HepG2 (cell line): ENCODE measurements around the gene TKTL2. TPM values are rescaled to one million over a fixed set of nuclear protein-coding genes. Genes with fewer than 3 reads are reported as not detected.
A peak's percentile ranks its signal among the peaks of the same experiment; 100 is the strongest.

Experiments
- HCFC1 ChIP-seq: fragments of 150-350 bp; IDR thresholded peaks from 2 replicates; pipeline ENCODE4 v1.6.1; 2014; ENCODE audit warnings: low read depth, low read length
- MEF2D ChIP-seq: sonication (generic); formaldehyde crosslinking; IDR thresholded peaks from 2 replicates; pipeline ENCODE4 v1.5.1; 2020; ENCODE audit warnings: mild to moderate bottlenecking, missing genetic modification reagents
- MXD3 ChIP-seq: IDR thresholded peaks from 2 replicates; pipeline ENCODE4 v1.6.1; 2016; ENCODE audit warnings: mild to moderate bottlenecking, missing biosample characterization, missing genetic modification reagents
- NRL ChIP-seq: sonication (generic); formaldehyde crosslinking; IDR thresholded peaks from 2 replicates; pipeline ENCODE4 v1.5.0; 2020; ENCODE audit warnings: missing genetic modification reagents, mild to moderate bottlenecking, moderate library complexity, borderline replicate concordance
- TGIF2 ChIP-seq: IDR thresholded peaks from 2 replicates; pipeline ENCODE4 v1.6.1; 2016; ENCODE audit warnings: control low read depth, missing compliant biosample characterization
- ZBTB40 ChIP-seq, 2 experiments: fragments of 450-650 bp in 1 of 2; sonication (generic) in 1 of 2; formaldehyde crosslinking in 1 of 2; IDR thresholded peaks; 2 replicates each; pipeline versions ENCODE4 v1.6.1 to v1.8.0; 2016 to 2022; ENCODE audit warnings: antibody characterized with exemption in 1 of 2, mild to moderate bottlenecking in 1 of 2, missing genetic modification reagents in 1 of 2
- ZNF354B ChIP-seq: sonication (generic); formaldehyde crosslinking; IDR thresholded peaks from 2 replicates; pipeline ENCODE4 v1.8.0; 2022; ENCODE audit warnings: mild to moderate bottlenecking, missing genetic modification reagents
- ZNF441 ChIP-seq: sonication (generic); formaldehyde crosslinking; IDR thresholded peaks from 2 replicates; pipeline ENCODE4 v1.7.0; 2021; ENCODE audit warnings: missing genetic modification reagents, borderline replicate concordance
- ZNF557 ChIP-seq: sonication (generic); formaldehyde crosslinking; IDR thresholded peaks from 2 replicates; pipeline ENCODE4 v1.4.0; 2020; ENCODE audit warnings: missing genetic modification reagents
- ZNF589 ChIP-seq: sonication (generic); formaldehyde crosslinking; conservative IDR thresholded peaks from 2 replicates; pipeline ENCODE4 v1.8.0; 2022; ENCODE audit warnings: mild to moderate bottlenecking, moderate library complexity, missing genetic modification reagents
- ZNF737 ChIP-seq: sonication (generic); formaldehyde crosslinking; IDR thresholded peaks from 2 replicates; pipeline ENCODE4 v1.5.0; 2020; ENCODE audit warnings: missing genetic modification reagents, mild to moderate bottlenecking, borderline replicate concordance
- polyA plus RNA-seq, 8 experiments: library from polyadenylated mRNA; depleted of rRNA in 3 of 8; stranded (reverse) in 7 of 8; unstranded in 1 of 8; fragments of >200 nt; fragmentation: Illumina TruSeq in 4 of 8; extraction: Trizol in 4 of 8; gene quantifications; 2 replicates each; pipeline versions ENCODE4 v1.2.1 to v1.2.3, GENCODE V29; 2011 to 2016; ENCODE audit warnings: low read depth in 4 of 8, missing spikeins in 1 of 8, mixed read lengths in 1 of 8; ENCODE audit not compliant: insufficient read depth in 1 of 8
- total RNA-seq, 5 experiments: library from RNA; depleted of rRNA; stranded (reverse); fragments of >200 nt; fragmentation: Illumina TruSeq; extraction: Trizol; gene quantifications; 2 replicates each; pipeline ENCODE4 v1.2.3, GENCODE V29; 2016; ENCODE audit warnings: low read depth in 1 of 5
- TF ChIP-seq, protein P1 (sequence below): sonication (generic); formaldehyde crosslinking; IDR thresholded peaks from 2 replicates; pipeline ENCODE4 v1.5.0; 2020; ENCODE audit warnings: mild to moderate bottlenecking, missing genetic modification reagents
- TF ChIP-seq, protein P2 (sequence below): sonication (generic); formaldehyde crosslinking; IDR thresholded peaks from 2 replicates; pipeline ENCODE4 v1.8.1; 2023; ENCODE audit warnings: mild to moderate bottlenecking, inconsistent platforms, moderate library complexity, missing genetic modification reagents, borderline replicate concordance
- TF ChIP-seq, protein P3 (sequence below): sonication (generic); formaldehyde crosslinking; IDR thresholded peaks from 2 replicates; pipeline ENCODE4 v1.8.0; 2022; ENCODE audit warnings: missing genetic modification reagents, mild to moderate bottlenecking, borderline replicate concordance

Gene TKTL2
- total and polyA plus RNA-seq, 2 of the 13 experiments (the other 11 are each of a cell fraction or from before 2014, with no cell fraction given), result not detected

- no peak for TF ChIP-seq ZNF557 (CRISPR knock-in tag)
- TF ChIP-seq, protein P1, sequence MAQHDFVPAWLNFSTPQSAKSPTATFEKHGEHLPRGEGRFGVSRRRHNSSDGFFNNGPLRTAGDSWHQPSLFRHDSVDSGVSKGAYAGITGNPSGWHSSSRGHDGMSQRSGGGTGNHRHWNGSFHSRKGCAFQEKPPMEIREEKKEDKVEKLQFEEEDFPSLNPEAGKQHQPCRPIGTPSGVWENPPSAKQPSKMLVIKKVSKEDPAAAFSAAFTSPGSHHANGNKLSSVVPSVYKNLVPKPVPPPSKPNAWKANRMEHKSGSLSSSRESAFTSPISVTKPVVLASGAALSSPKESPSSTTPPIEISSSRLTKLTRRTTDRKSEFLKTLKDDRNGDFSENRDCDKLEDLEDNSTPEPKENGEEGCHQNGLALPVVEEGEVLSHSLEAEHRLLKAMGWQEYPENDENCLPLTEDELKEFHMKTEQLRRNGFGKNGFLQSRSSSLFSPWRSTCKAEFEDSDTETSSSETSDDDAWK (CRISPR knock-in tag), result no peak
- peak; percentile 82 for TF ChIP-seq ZNF441
- peak; percentile 16; the same call in 1 of the 2 replicates for TF ChIP-seq ZNF354B (CRISPR knock-in tag)
- peak; percentile 81; the same call in 1 of the 2 replicates for TF ChIP-seq ZNF737
- TF ChIP-seq TGIF2, result peak; percentile 93
- TF ChIP-seq, protein P2, sequence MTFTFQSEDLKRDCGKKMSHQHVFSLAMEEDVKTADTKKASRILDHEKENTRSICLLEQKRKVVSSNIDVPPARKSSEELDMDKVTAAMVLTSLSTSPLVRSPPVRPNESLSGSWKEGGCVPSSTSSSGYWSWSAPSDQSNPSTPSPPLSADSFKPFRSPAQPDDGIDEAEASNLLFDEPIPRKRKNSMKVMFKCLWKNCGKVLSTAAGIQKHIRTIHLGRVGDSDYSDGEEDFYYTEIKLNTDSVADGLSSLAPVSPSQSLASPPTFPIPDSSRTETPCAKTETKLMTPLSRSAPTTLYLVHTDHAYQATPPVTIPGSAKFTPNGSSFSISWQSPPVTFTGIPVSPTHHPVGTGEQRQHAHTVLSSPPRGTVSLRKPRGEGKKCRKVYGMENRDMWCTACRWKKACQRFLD (CRISPR knock-in tag), result peak; percentile 92
- TF ChIP-seq, protein P3, sequence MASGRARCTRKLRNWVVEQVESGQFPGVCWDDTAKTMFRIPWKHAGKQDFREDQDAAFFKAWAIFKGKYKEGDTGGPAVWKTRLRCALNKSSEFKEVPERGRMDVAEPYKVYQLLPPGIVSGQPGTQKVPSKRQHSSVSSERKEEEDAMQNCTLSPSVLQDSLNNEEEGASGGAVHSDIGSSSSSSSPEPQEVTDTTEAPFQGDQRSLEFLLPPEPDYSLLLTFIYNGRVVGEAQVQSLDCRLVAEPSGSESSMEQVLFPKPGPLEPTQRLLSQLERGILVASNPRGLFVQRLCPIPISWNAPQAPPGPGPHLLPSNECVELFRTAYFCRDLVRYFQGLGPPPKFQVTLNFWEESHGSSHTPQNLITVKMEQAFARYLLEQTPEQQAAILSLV, result peak; percentile 88
- TF ChIP-seq NRL (CRISPR knock-in tag), result peak; percentile 90
- peak; percentile 72 for TF ChIP-seq HCFC1
- peak; percentile 66; the same call in 1 of the 2 replicates for TF ChIP-seq MEF2D (CRISPR knock-in tag)
- peak; percentile 88 for TF ChIP-seq ZBTB40 (IDR thresholded peaks at IDR 0.05)
- peak; percentile 87 for TF ChIP-seq ZBTB40 (CRISPR knock-in tag; IDR thresholded peaks at IDR 0.05)
- peak; percentile 97 for TF ChIP-seq MXD3 (CRISPR knock-in tag)
- TF ChIP-seq ZNF589 (CRISPR knock-in tag), result peak; percentile 80; the same call in 1 of the 2 replicates
Measured at GRCh38 chr4:163494360-163495241, 21.0 kb upstream of the TKTL2 start, which contains the start of gene TMA16 (continued).
